HUES48 (cell line): Measurements from ENCODE around the gene GARIN5A.

Source experiments
- H3K27ac ChIP-seq: one replicate; pipeline ENCODE4 v1.7.0; 2013; ENCODE audit warnings: low read depth, low read length, inconsistent platforms
- H3K27me3 ChIP-seq: 2 replicates; pipeline ENCODE4 v1.6.1; 2013; ENCODE audit warnings: mild to moderate bottlenecking, low read length; ENCODE audit not compliant: control insufficient read depth, insufficient read depth
- H3K36me3 ChIP-seq: 2 replicates; pipeline ENCODE4 v1.6.1; 2013; ENCODE audit warnings: low read length; ENCODE audit not compliant: control insufficient read depth, insufficient read depth
- H3K4me1 ChIP-seq: 2 replicates; pipeline ENCODE4 v1.6.1; 2013; ENCODE audit warnings: mild to moderate bottlenecking, low read length; ENCODE audit not compliant: control insufficient read depth, insufficient read depth
- H3K4me3 ChIP-seq: 2 replicates; pipeline ENCODE4 v1.5.1; 2013; ENCODE audit warnings: mild to moderate bottlenecking, low read depth, low read length
- H3K9ac ChIP-seq: 2 replicates; pipeline ENCODE4 v1.6.1; 2013; ENCODE audit warnings: mild to moderate bottlenecking, low read depth, low read length, moderate library complexity
- H3K9me3 ChIP-seq: 2 replicates; pipeline ENCODE4 v1.6.1; 2013; ENCODE audit warnings: low read length; ENCODE audit not compliant: control insufficient read depth, insufficient read depth

GARIN5A gene

DNA sequence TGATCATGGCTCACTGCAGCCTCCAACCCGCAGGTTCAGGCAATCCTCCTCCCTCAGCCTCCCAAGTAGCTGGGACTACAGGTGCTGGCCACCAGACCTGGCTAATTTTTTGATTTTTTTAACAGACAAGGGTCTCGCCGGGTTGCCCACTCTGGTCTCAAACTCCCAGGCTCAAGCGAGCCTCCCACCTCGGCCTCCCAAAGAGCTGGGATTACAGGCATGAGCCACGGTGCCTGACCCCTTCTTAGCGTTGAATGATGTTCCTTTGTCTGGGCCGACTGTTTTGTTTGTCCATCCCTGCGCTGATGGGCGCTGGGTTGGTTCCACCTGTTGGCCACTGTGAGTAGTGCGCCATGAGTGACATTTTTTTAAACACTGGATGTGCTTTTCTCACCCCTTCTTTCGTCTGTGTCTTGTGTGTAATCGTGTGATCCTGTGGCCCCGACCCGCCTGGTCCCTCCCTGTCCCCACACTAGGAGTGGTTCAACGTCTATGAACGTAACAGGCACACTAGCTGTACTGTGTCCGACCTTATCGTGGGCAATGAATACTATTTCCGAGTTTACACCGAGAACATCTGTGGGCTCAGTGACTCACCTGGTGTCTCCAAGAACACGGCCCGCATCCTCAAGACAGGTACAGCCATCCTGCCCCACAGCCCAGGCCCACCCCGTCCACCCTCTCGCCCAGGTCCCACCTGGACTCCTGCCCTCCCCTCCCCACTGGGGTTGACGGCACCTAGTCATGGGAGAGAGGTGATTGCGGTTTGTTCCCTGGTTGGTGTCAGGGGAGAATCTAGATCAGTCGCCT, 15.4 kb downstream of the GARIN5A start:
- H3K9ac ChIP-seq = no peak overlapping the region
- H3K4me1 ChIP-seq = peaks cover 5% of the 10 kb centered on the region; the same call in 1 of the 2 replicates
- no peaks in the 10 kb centered on the region for H3K27me3 ChIP-seq
- no peak overlapping the region for H3K4me3 ChIP-seq
- H3K9me3 ChIP-seq = no peaks in the 10 kb centered on the region
- no peak overlapping the region for H3K27ac ChIP-seq
- no peaks in the 10 kb centered on the region for H3K36me3 ChIP-seq

DNA sequence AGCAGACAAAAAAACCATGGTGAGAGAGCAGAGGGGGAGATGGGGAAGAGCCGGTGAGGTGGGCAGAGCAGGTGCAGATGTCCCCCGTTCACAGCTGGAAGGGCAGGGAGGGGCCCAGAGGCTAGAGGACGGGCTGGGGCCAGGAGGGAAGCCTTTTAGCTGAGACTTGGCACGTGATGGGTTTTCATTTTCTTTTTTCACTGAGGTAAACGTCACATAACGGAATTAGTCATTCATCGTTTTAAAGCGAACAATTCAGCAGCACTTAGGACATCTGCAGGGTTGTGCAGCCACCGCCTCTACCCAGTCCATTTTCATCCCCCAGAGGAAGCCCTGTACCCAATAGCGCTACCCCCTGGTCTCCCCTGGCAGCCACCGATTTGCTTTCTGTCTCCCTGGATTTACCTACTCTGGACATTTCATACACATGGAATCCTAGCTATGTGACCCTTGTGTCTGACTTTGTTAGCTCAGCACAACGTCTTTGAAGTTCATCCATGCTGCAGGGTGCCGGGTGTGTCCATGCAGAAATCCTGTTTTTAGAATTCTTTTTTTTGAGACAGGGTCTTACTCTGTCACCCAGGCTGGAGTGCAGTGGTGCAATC, 16.4 kb downstream of the GARIN5A start:
- H3K9ac ChIP-seq = no peak overlapping the region
- H3K36me3 ChIP-seq = no peaks in the 10 kb centered on the region
- H3K27ac ChIP-seq = no peak overlapping the region
- no peaks in the 10 kb centered on the region for H3K27me3 ChIP-seq
- no peak overlapping the region for H3K4me3 ChIP-seq
- H3K4me1 ChIP-seq = no peaks in the 10 kb centered on the region
- H3K9me3 ChIP-seq = no peaks in the 10 kb centered on the region

DNA sequence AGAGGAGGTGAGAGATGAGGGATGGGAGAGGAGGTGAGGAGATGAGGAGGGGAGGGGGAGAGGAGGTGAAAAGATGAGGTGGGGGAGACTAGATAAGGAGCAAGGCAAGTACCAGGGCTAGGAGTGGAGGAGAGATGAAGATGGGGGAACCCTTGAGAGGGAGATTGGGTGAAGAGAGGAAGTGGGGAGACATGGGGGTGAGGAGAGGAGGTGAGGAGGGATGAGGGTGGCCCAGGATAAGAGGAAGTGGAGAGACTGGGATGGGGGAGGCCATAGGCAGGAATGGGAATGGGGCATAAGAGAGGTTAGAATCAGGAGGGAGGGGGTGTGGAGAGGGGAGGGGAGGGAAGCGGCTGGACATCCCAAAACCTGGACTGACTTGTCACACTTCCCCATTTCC, 17.0 kb downstream of the GARIN5A start:
- Histone ChIP-seq H3K36me3 (no peaks in the 10 kb centered on the region), H3K27me3 (no peaks in the 10 kb centered on the region), H3K4me3 (no peak overlapping the region), H3K27ac (no peak overlapping the region), H3K9ac (no peak overlapping the region), H3K9me3 (no peaks in the 10 kb centered on the region), H3K4me1 (no peaks in the 10 kb centered on the region)

DNA sequence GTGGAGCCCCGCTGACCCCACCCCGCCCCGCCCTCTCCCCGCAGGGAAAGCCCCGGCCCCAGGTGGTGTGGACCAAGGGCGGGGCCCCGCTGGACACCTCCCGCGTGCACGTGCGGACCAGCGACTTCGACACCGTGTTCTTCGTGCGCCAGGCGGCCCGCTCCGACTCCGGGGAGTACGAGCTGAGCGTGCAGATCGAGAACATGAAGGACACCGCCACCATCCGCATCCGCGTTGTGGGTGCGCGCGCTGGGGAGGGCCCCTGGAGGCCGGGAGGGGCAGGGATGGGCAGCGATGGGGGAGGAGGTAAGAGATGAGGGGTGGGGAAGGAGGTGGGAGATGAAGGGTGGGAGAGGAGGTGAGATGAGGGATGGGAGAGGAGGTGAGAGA, 17.6 kb downstream of the GARIN5A start:
- H3K9me3 ChIP-seq = no peaks in the 10 kb centered on the region
- H3K27ac ChIP-seq = no peak overlapping the region
- H3K36me3 ChIP-seq = no peaks in the 10 kb centered on the region
- no peaks in the 10 kb centered on the region for H3K4me1 ChIP-seq
- H3K9ac ChIP-seq = no peak overlapping the region
- no peaks in the 10 kb centered on the region for H3K27me3 ChIP-seq
- H3K4me3 ChIP-seq = no peak overlapping the region

DNA sequence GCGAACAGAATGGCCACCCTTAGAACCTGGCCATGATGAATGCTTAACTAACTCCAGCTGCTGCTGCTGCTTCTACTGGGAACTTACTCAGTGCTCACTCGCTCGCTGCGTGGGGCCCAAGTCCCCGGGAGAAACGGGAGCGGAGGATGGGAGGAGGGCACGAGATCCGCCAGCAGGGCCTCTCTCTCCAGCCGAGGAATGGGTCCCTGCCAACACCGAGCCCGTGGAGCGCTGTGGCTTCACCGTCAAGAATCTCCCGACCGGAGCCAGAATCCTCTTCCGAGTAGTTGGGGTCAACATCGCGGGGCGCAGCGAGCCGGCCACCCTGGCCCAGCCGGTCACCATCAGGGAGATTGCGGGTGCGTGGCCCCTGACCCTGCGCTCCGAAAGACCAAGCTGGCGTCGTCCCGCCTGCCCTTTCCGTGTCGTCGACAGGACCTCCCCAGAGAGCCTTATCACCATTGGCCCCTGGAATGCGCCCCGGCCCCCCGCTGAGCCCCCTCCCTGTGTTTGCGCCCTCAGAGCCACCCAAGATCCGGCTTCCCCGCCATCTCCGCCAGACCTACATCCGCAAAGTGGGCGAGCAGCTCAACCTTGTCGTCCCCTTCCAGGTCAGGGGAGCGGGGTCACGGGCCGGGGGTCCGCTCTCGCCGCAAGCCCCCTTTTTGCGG, 18.1 kb downstream of the GARIN5A start:
- Histone ChIP-seq H3K9ac (no peak overlapping the region), H3K4me1 (no peaks in the 10 kb centered on the region), H3K4me3 (no peak overlapping the region), H3K36me3 (no peaks in the 10 kb centered on the region), H3K9me3 (no peaks in the 10 kb centered on the region), H3K27ac (no peak overlapping the region), H3K27me3 (no peaks in the 10 kb centered on the region)

DNA sequence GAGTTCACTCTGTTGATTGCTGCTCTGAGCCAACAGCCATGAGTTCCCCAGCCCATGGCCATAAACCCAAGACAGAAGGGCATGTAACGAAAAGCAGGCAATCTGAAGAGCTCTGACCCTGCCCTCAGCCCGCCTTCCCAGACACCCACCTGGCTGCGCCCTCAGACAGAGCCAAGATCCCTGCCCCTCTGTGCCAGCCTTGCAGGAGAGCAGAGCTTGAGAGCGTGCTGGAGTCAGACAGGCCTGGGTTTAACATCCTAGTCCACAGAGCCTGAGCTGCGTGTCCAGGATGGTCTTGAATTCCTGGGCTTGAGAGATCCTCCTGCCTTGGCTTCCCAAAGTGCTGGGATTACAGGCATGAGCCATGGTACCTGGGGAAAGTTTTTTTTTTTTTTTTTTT, 19.3 kb downstream of the GARIN5A start:
- H3K36me3 ChIP-seq = no peaks in the 10 kb centered on the region
- H3K4me1 ChIP-seq = no peaks in the 10 kb centered on the region
- H3K9me3 ChIP-seq = no peaks in the 10 kb centered on the region
- H3K9ac ChIP-seq = no peak overlapping the region
- no peak overlapping the region for H3K27ac ChIP-seq
- H3K27me3 ChIP-seq = no peaks in the 10 kb centered on the region
- no peak overlapping the region for H3K4me3 ChIP-seq

DNA sequence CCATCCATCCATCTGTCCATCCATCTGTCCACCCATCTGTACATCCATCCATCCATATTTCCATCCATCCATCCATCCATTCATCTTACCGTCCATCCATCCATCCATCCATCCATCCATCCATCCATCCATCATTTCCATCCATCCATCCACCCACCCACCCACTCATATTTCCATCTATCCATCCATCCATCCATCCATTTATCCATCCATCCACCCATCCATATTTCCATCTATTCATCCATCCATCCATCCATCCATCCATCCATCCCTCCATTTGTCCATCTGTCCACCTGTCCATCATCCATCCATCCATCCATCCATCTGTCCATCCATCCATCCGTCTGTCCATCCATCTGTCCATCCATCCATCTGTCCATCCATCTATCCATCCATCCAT, 20.7 kb downstream of the GARIN5A start:
- Histone ChIP-seq H3K36me3 (no peaks in the 10 kb centered on the region), H3K27ac (no peak overlapping the region), H3K4me3 (no peak overlapping the region), H3K9ac (no peak overlapping the region), H3K4me1 (peaks cover under 1% of the 10 kb centered on the region; the same call in 1 of the 2 replicates), H3K27me3 (no peaks in the 10 kb centered on the region), H3K9me3 (no peaks in the 10 kb centered on the region)

DNA sequence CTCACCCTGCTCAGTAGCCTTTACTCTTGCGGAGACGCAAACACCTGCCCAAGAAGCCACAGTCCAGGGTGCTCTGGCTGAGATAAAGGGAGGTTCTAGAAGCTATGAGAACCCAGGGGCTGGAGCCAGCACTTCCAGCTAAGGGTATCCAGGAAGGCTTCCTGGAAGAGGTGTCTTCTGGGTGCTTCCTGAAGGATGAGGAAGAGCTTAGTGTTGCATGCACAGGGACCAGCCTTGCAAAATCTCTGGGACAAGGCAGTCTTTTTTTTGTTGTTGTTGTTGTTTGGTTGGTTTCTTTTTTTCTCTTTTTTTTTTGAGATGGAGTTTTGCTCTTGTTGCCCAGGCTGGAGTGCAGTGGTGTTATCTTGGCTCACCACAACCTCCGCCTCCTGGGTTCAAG, 23.4 kb downstream of the GARIN5A start:
- Histone ChIP-seq H3K27ac (no peak overlapping the region), H3K9ac (no peak overlapping the region), H3K9me3 (no peaks in the 10 kb centered on the region), H3K27me3 (no peaks in the 10 kb centered on the region), H3K4me1 (peaks cover 3% of the 10 kb centered on the region; the same call in 1 of the 2 replicates), H3K4me3 (no peak overlapping the region), H3K36me3 (no peaks in the 10 kb centered on the region)

DNA sequence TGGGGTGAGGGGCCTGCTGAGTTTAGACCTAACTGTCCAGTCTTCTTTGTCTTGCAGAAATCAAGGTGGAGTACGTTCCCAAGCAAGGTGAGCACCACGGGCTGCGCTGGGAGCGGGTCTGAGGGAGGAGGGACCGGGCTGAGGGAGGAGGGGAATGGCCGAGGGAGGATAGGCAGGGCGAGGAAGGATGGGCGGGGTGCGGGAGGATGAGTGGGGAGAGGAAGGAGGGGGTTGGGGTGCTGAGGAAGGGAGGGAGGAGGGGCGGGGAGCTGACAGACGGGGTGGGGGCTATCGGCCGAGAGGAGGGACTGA, 25.5 kb downstream of the GARIN5A start:
- Histone ChIP-seq H3K4me1 (peaks cover 3% of the 10 kb centered on the region; the same call in 1 of the 2 replicates), H3K27ac (no peak overlapping the region), H3K9me3 (no peaks in the 10 kb centered on the region), H3K4me3 (no peak overlapping the region), H3K36me3 (no peaks in the 10 kb centered on the region), H3K9ac (no peak overlapping the region), H3K27me3 (no peaks in the 10 kb centered on the region)

DNA sequence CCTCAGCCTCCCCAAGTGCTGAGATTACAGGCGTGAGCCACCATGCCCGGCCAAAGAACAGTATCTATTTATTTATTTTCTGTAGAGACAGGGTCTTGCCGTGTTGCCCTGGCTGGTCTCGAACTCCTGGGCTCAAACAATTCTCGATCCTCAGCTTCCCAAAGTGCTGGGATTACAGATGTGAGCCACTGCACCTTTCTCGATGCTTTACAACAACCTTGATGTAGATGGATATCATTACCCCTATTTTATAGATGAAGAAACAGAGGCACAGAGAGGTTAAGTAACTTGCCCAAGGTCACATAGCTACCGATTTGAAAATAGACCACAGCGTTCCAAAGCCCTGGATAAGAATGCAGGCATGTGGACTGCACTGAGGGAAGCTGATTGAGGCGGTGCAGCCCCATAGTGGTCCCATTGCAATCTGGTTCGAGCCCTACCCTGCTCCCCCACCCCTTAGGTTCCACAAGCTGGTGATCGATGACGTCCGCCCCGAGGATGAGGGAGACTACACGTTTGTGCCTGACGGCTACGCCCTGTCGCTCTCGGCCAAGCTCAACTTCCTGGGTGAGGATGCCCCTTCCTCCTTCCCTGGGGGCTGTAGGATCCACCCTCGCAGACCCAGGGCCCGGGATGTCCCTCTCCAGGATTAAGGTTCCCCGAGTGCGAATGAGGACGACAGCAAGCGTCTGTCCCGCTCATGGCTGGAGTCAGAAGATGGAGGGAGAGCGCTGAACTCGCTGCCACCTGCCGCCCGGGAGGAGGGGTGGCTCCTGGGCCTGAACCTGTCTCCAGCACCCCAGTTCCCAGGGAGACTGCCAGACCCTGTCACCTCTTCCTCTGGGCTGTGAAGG, 26.1 kb downstream of the GARIN5A start:
- Histone ChIP-seq H3K27ac (no peak overlapping the region), H3K4me3 (no peak overlapping the region), H3K36me3 (no peaks in the 10 kb centered on the region), H3K9me3 (no peaks in the 10 kb centered on the region), H3K27me3 (no peaks in the 10 kb centered on the region), H3K4me1 (peaks cover 3% of the 10 kb centered on the region; the same call in 1 of the 2 replicates), H3K9ac (no peak overlapping the region)
